OCI-LY7 (cell line): ENCODE measurements around the gene DGKD.

Experiments
- CTCF ChIP-seq: fragments of 200-600 bp; sonication (generic); conservative IDR thresholded peaks from 2 replicates; pipeline ENCODE4 v1.5.1; 2014; ENCODE audit warnings: mild to moderate bottlenecking, antibody characterized with exemption, low read length, moderate library complexity, mixed read lengths
- EZH2phosphoT487 ChIP-seq: fragments of 200-600 bp; sonication (generic); IDR thresholded peaks from 2 replicates; pipeline ENCODE4 v1.6.1; 2018; ENCODE audit warnings: low read depth, borderline replicate concordance, mild to moderate bottlenecking, mixed run types, antibody characterized with exemption, low read length, moderate library complexity, mixed read lengths

- TF ChIP-seq CTCF (no peak), EZH2phosphoT487 (no peak)
Measured at GRCh38 chr2:233501198-233502076, 147.1 kb downstream of the DGKD start.
